ENCODE data around the gene GRID2.

GRCh38 chr4:93466446-93466845, 1162.7 kb downstream of the GRID2 start:
- TF ChIP-seq CTCF (conservative IDR thresholded peaks at IDR 0.05; ENCODE audit: low read depth, low read length) (no peak), EZH2 (IDR thresholded peaks at IDR 0.05; ENCODE audit: low read length, unreplicated experiment) (no peak)
